Thoracic aorta (tissue), 2 donors: Measurements from ENCODE around the gene CD79B. TPM values are rescaled to one million over a fixed set of nuclear protein-coding genes. Genes with fewer than 3 reads are reported as not detected.

ENCODE experiments used
- ATAC-seq: fragments of 150-250 bp; one replicate; pipeline ENCODE4 v1.8.0; 2017; ENCODE audit warnings: low read depth; ENCODE audit not compliant: insufficient number of reproducible peaks, low FRiP score
- DNase-seq: peaks from one replicate; pipeline ENCODE4 v3.0.0-alpha.2; 2020; ENCODE audit warnings: low spot score
- H3K27ac ChIP-seq, 2 donors: fragments of 200-600 bp; sonication (generic); 1 replicate in 1 of 2; 2 replicates in 1 of 2; pipeline ENCODE4 v1.5.1; 2016; ENCODE audit warnings: mild to moderate bottlenecking in 2 of 2, moderate library complexity in 2 of 2
- H3K27me3 ChIP-seq: fragments of 200-600 bp; sonication (generic); replicated peaks from 2 replicates; pipeline ENCODE4 v1.6.0; 2016; ENCODE audit warnings: mild to moderate bottlenecking; ENCODE audit not compliant: insufficient read depth
- H3K36me3 ChIP-seq: fragments of 200-600 bp; sonication (generic); one replicate; pipeline ENCODE4 v1.5.1; 2016
- H3K4me1 ChIP-seq, 2 donors: fragments of 200-600 bp; sonication (generic); 1 replicate in 1 of 2; 2 replicates in 1 of 2; pipeline versions ENCODE4 v1.5.1 to v1.6.0; 2016; ENCODE audit warnings: low read depth in 2 of 2, mild to moderate bottlenecking in 1 of 2; ENCODE audit not compliant: control insufficient read depth in 1 of 2
- H3K4me3 ChIP-seq: fragments of 200-600 bp; sonication (generic); 2 replicates; pipeline ENCODE4 v1.5.1; 2016; ENCODE audit warnings: mild to moderate bottlenecking
- H3K9me3 ChIP-seq: fragments of 200-600 bp; sonication (generic); 2 replicates; pipeline ENCODE4 v1.5.1; 2016
- total RNA-seq, 2 donors: library from RNA; depleted of rRNA; stranded (reverse); fragments of >200 nt; gene quantifications; one replicate each; pipeline versions ENCODE4 v1.1.0 to v1.2.3, GENCODE V29; 2016
- TF ChIP-seq, protein P1 (sequence below): fragments of 200-600 bp; sonication (generic); IDR thresholded peaks from one replicate; pipeline ENCODE4 v1.5.1; 2019; ENCODE audit warnings: antibody characterized with exemption

Gene CD79B
- total RNA-seq, 2 donors from 2014 or later: 4.3 to 6.0 TPM

- TF ChIP-seq, protein P1, sequence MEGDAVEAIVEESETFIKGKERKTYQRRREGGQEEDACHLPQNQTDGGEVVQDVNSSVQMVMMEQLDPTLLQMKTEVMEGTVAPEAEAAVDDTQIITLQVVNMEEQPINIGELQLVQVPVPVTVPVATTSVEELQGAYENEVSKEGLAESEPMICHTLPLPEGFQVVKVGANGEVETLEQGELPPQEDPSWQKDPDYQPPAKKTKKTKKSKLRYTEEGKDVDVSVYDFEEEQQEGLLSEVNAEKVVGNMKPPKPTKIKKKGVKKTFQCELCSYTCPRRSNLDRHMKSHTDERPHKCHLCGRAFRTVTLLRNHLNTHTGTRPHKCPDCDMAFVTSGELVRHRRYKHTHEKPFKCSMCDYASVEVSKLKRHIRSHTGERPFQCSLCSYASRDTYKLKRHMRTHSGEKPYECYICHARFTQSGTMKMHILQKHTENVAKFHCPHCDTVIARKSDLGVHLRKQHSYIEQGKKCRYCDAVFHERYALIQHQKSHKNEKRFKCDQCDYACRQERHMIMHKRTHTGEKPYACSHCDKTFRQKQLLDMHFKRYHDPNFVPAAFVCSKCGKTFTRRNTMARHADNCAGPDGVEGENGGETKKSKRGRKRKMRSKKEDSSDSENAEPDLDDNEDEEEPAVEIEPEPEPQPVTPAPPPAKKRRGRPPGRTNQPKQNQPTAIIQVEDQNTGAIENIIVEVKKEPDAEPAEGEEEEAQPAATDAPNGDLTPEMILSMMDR: no peak
Measured at GRCh38 chr17:63880706-63881105, 51.4 kb downstream of the CD79B start.

More at GRCh38 chr17:63880706-63881105, 51.4 kb downstream of the CD79B start:
- Histone ChIP-seq H3K27ac (no peak overlapping the region), H3K4me1 (no peaks in the 10 kb centered on the region), H3K27me3 (no peaks in the 10 kb centered on the region), H3K36me3 (no peaks in the 10 kb centered on the region), H3K9me3 (no peaks in the 10 kb centered on the region), H3K4me3 (no peak overlapping the region)
- ATAC-seq (no peak), DNase-seq (no peak)

Other genes with a start within 250 kb of the CD79B start
- 10 to 100 TPM; 26.2 to 29.6 TPM for gene LIMD2, start 232.2 kb downstream of the CD79B start, total RNA-seq
- gene STRADA, start 190.5 kb downstream of the CD79B start, total RNA-seq: 10 to 100 TPM; 40.9 to 62.2 TPM
- 100 to 1,000 TPM in 1 of 2 donors, 10 to 100 TPM in 1; 40.2 to 101 TPM for gene CCDC47, start 158.7 kb downstream of the CD79B start, total RNA-seq
- gene DDX42, start 158.2 kb downstream of the CD79B start, total RNA-seq: 100 to 1,000 TPM in 1 of 2 donors, 10 to 100 TPM in 1; 92.9 to 157 TPM
- gene PSMC5, start 104.9 kb downstream of the CD79B start, total RNA-seq: 10 to 100 TPM; 58.5 to 76.1 TPM
- gene FTSJ3, start 104.7 kb downstream of the CD79B start, total RNA-seq: 10 to 100 TPM; 38.2 to 52.9 TPM
- 100 to 1,000 TPM in 1 of 2 donors, 10 to 100 TPM in 1; 81.8 to 136 TPM for gene SMARCD2, start 89.6 kb downstream of the CD79B start, total RNA-seq
- not detected for gene CSH2, start 58.7 kb downstream of the CD79B start, total RNA-seq
- gene GH2, start 50.4 kb downstream of the CD79B start, total RNA-seq: not detected
- gene CSH1, start 35.8 kb downstream of the CD79B start, total RNA-seq: not detected
- not detected for gene CSHL1, start 21.1 kb downstream of the CD79B start, total RNA-seq
- not detected for gene GH1, start 13.5 kb downstream of the CD79B start, total RNA-seq
- gene SCN4A, start 40.6 kb upstream of the CD79B start, total RNA-seq: 1 to 10 TPM in 1 of 2 donors, not detected in 1; 1.1 TPM
- not detected for gene PRR29, start 66.0 kb upstream of the CD79B start, total RNA-seq
- 10 to 100 TPM; 41.6 to 46.6 TPM for gene ICAM2, start 88.3 kb upstream of the CD79B start, total RNA-seq
- 10 to 100 TPM; 13.0 to 22.7 TPM for gene ERN1, start 197.8 kb upstream of the CD79B start, total RNA-seq